Activated T-helper 17 cell treated with anti-CD3 and anti-CD28 coated beads, Interleukin-2, amount 50 U/mL, for 72 hours (primary cell): ENCODE measurements around the gene MYCN. TPM values are rescaled to one million over a fixed set of nuclear protein-coding genes. Genes with fewer than 3 reads are reported as not detected.

Experiments
- ATAC-seq: fragments of 150-1000 bp; cut with Tn5 transposase; replicated peaks from 2 replicates; pipeline ENCODE4 v1.10.0; 2021; ENCODE audit warnings: mild to moderate bottlenecking, moderate library complexity
- H3K27ac Mint-ChIP-seq: one replicate; pipeline ENCODE4 v1.8.0; 2022; ENCODE audit warnings: mixed read lengths
- H3K27me3 Mint-ChIP-seq: one replicate; pipeline ENCODE4 v1.8.0; 2022; ENCODE audit warnings: mixed read lengths
- H3K36me3 Mint-ChIP-seq: one replicate; pipeline ENCODE4 v1.8.0; 2022; ENCODE audit warnings: low read depth, mild to moderate bottlenecking, mixed read lengths
- H3K4me1 Mint-ChIP-seq: one replicate; pipeline ENCODE4 v1.8.0; 2022; ENCODE audit warnings: mixed read lengths
- H3K4me3 Mint-ChIP-seq: one replicate; pipeline ENCODE4 v1.8.0; 2022; ENCODE audit warnings: mild to moderate bottlenecking, mixed read lengths
- H3K9me3 Mint-ChIP-seq: one replicate; pipeline ENCODE4 v1.8.0; 2022; ENCODE audit warnings: mixed read lengths
- total RNA-seq, 2 donors: library from RNA; stranded (reverse); gene quantifications; one replicate each; pipeline ENCODE4 v1.2.3, GENCODE V29; 2022

Gene MYCN
- total RNA-seq, 2 donors from 2014 or later = not detected

GRCh38 chr2:15990151-15991101 lies 50.1 kb downstream of the MYCN start:
- Mint-ChIP-seq H3K4me1 (no peaks in the 10 kb centered on the region), H3K27me3 (no peaks in the 10 kb centered on the region), H3K9me3 (no peaks in the 10 kb centered on the region), H3K27ac (no peak overlapping the region), H3K4me3 (no peak overlapping the region), H3K36me3 (no peaks in the 10 kb centered on the region)
- ATAC-seq = no peak

- ATAC-seq = no peak
- Mint-ChIP-seq H3K9me3 (no peaks in the 10 kb centered on the region), H3K4me3 (no peak overlapping the region), H3K27me3 (no peaks in the 10 kb centered on the region), H3K4me1 (no peaks in the 10 kb centered on the region), H3K27ac (no peak overlapping the region), H3K36me3 (no peaks in the 10 kb centered on the region)
Measured at GRCh38 chr2:15991231-15991630, 50.9 kb downstream of the MYCN start.

- Mint-ChIP-seq H3K27ac (no peak overlapping the region), H3K27me3 (no peaks in the 10 kb centered on the region), H3K9me3 (no peaks in the 10 kb centered on the region), H3K36me3 (no peaks in the 10 kb centered on the region), H3K4me3 (no peak overlapping the region), H3K4me1 (no peaks in the 10 kb centered on the region)
- ATAC-seq = no peak
Measured at GRCh38 chr2:15992457-15993231, 52.3 kb downstream of the MYCN start.

- Mint-ChIP-seq H3K9me3 (no peaks in the 10 kb centered on the region), H3K27me3 (no peaks in the 10 kb centered on the region), H3K4me1 (no peaks in the 10 kb centered on the region), H3K27ac (no peak overlapping the region), H3K4me3 (no peak overlapping the region), H3K36me3 (no peaks in the 10 kb centered on the region)
- ATAC-seq = no peak
Measured at GRCh38 chr2:15993232-15993610, 52.9 kb downstream of the MYCN start.

GRCh38 chr2:15993666-15994065 lies 53.3 kb downstream of the MYCN start:
- Mint-ChIP-seq H3K36me3 (no peaks in the 10 kb centered on the region), H3K9me3 (no peaks in the 10 kb centered on the region), H3K27ac (no peak overlapping the region), H3K4me1 (no peaks in the 10 kb centered on the region), H3K4me3 (no peak overlapping the region), H3K27me3 (no peaks in the 10 kb centered on the region)
- no peak for ATAC-seq

- Mint-ChIP-seq H3K36me3 (no peaks in the 10 kb centered on the region), H3K27me3 (peaks cover 4% of the 10 kb centered on the region), H3K4me3 (no peak overlapping the region), H3K9me3 (no peaks in the 10 kb centered on the region), H3K4me1 (no peaks in the 10 kb centered on the region), H3K27ac (no peak overlapping the region)
- no peak for ATAC-seq
Measured at GRCh38 chr2:15995603-15996002, 55.3 kb downstream of the MYCN start.
